IMR-90 (cell line): ENCODE data around the gene GPRC5D. TPM values are rescaled to one million over a fixed set of nuclear protein-coding genes. Genes with fewer than 3 reads are reported as not detected.
A peak's percentile ranks its signal among the peaks of the same experiment; 100 is the strongest.

Experiments used
- ATAC-seq: fragments of 200-7000 bp; cut with Tn5 transposase; 2 replicates; pipeline ENCODE4 v1.9.1; 2020; ENCODE audit warnings: low read depth, mild to moderate bottlenecking, moderate library complexity
- BruUV-seq: library from RNA; stranded (reverse); fragments of 400-500 nt; replicated peaks from 2 replicates; lab custom pipeline; 2021; lab: Mats Ljungman, UMichigan
- CTCF ChIA-PET: fragments of 300-600 bp; formaldehyde crosslinking; extraction: SDS; loops from one replicate; lab custom pipeline; 2021; ENCODE audit warnings: antibody characterized with exemption; lab: Yijun Ruan, JAX
- POLR2A ChIA-PET: fragments of 300-600 bp; sonication (Branson Sonifier 250); formaldehyde crosslinking; loops from one replicate; lab custom pipeline; 2022; ENCODE audit warnings: antibody characterized with exemption; ENCODE audit not compliant: unreplicated experiment; lab: Charles Lee
- DNase-seq: peaks from one replicate; pipeline ENCODE4 v3.0.0; 2013
- H2AFZ ChIP-seq: replicated peaks from 2 replicates; pipeline ENCODE3; 2013; ENCODE audit warnings: low read length, mild to moderate bottlenecking; ENCODE audit not compliant: poor library complexity
- H2AK5ac ChIP-seq: 2 replicates; pipeline ENCODE4 v1.6.1; 2013; ENCODE audit warnings: low read depth, low read length, inconsistent platforms
- H2AK9ac ChIP-seq: replicated peaks from 2 replicates; pipeline ENCODE3; 2013; ENCODE audit warnings: mild to moderate bottlenecking, low read depth, low read length, moderate library complexity; ENCODE audit not compliant: poor library complexity
- H2BK120ac ChIP-seq: 2 replicates; pipeline ENCODE4 v1.6.1; 2013; ENCODE audit warnings: low read depth, low read length, inconsistent platforms
- H2BK15ac ChIP-seq: 3 replicates; pipeline ENCODE4 v1.6.1; 2013; ENCODE audit warnings: low read depth, low read length, inconsistent platforms
- H2BK20ac ChIP-seq: 2 replicates; pipeline ENCODE4 v1.6.1; 2013; ENCODE audit warnings: low read depth, mild to moderate bottlenecking, inconsistent platforms, low read length, moderate library complexity
- H2BK5ac ChIP-seq: 2 replicates; pipeline ENCODE4 v1.6.1; 2013; ENCODE audit warnings: mild to moderate bottlenecking, low read depth, low read length, inconsistent platforms; ENCODE audit not compliant: poor library complexity, severe bottlenecking
- H3K14ac ChIP-seq: replicated peaks from 2 replicates; pipeline ENCODE4 v1.6.1; 2013; ENCODE audit warnings: low read depth, low read length, inconsistent platforms
- H3K18ac ChIP-seq: 2 replicates; pipeline ENCODE4 v1.6.1; 2013; ENCODE audit warnings: low read depth, low read length, control low read depth
- H3K23ac ChIP-seq: 2 replicates; pipeline ENCODE4 v1.6.1; 2013; ENCODE audit warnings: low read depth, low read length, inconsistent platforms
- H3K27ac ChIP-seq: 2 replicates; pipeline ENCODE4 v1.5.1; 2013; ENCODE audit warnings: mild to moderate bottlenecking, control low read depth, low read length; ENCODE audit not compliant: insufficient read depth
- H3K27me3 ChIP-seq: 2 replicates; pipeline ENCODE4 v1.6.1; 2013; ENCODE audit warnings: low read length; ENCODE audit not compliant: control insufficient read depth, insufficient read depth
- H3K36me3 ChIP-seq: 2 replicates; pipeline ENCODE4 v1.6.1; 2013; ENCODE audit warnings: low read length, mixed read lengths; ENCODE audit not compliant: control insufficient read depth, insufficient read depth
- H3K4ac ChIP-seq: 2 replicates; pipeline ENCODE4 v1.6.1; 2013; ENCODE audit warnings: low read depth, low read length, inconsistent platforms
- H3K4me1 ChIP-seq: 2 replicates; pipeline ENCODE4 v1.6.1; 2013; ENCODE audit warnings: low read length, mixed read lengths; ENCODE audit not compliant: control insufficient read depth, insufficient read depth
- H3K4me2 ChIP-seq: 2 replicates; pipeline ENCODE4 v1.6.1; 2013; ENCODE audit warnings: low read depth, mild to moderate bottlenecking, control low read depth, low read length, moderate library complexity
- H3K4me3 ChIP-seq: 2 replicates; pipeline ENCODE4 v1.5.1; 2013; ENCODE audit warnings: low read depth, mild to moderate bottlenecking, control low read depth, low read length, moderate library complexity; ENCODE audit not compliant: insufficient read depth
- H3K56ac ChIP-seq: 2 replicates; pipeline ENCODE4 v1.6.1; 2013; ENCODE audit warnings: low read length, inconsistent platforms; ENCODE audit not compliant: insufficient read depth; ENCODE audit errors: extremely low read depth
- H3K79me1 ChIP-seq, 2 experiments: 2 replicates each; pipeline ENCODE4 v1.6.1; 2013; ENCODE audit warnings: low read length in 2 of 2, inconsistent platforms in 1 of 2, low read depth in 1 of 2
- H3K9ac ChIP-seq: 2 replicates; pipeline ENCODE4 v1.6.1; 2013; ENCODE audit warnings: low read depth, low read length, control low read depth
- H3K9me1 ChIP-seq: 2 replicates; pipeline ENCODE4 v1.6.1; 2013; ENCODE audit warnings: low read length, inconsistent platforms; ENCODE audit not compliant: insufficient read depth
- H3K9me3 ChIP-seq: 2 replicates; pipeline ENCODE4 v1.6.1; 2013; ENCODE audit warnings: low read length; ENCODE audit not compliant: control insufficient read depth, insufficient read depth
- H4K20me1 ChIP-seq: 2 replicates; pipeline ENCODE4 v1.6.1; 2013; ENCODE audit warnings: low read length, inconsistent platforms; ENCODE audit not compliant: insufficient read depth
- H4K5ac ChIP-seq: 2 replicates; pipeline ENCODE4 v1.6.1; 2013; ENCODE audit warnings: mild to moderate bottlenecking, low read depth, low read length, control low read depth
- H4K8ac ChIP-seq, 2 experiments: 2 replicates each; pipeline ENCODE4 v1.6.1; 2013; ENCODE audit warnings: low read depth in 2 of 2, low read length in 2 of 2, control low read depth in 1 of 2, inconsistent platforms in 1 of 2
- H4K91ac ChIP-seq: 2 replicates; pipeline ENCODE4 v1.6.1; 2013; ENCODE audit warnings: low read depth, low read length, inconsistent platforms; ENCODE audit not compliant: insufficient read depth
- BHLHE40 ChIP-seq: fragments of 150-350 bp; IDR thresholded peaks from 2 replicates; pipeline ENCODE4 v1.6.1; 2016; ENCODE audit warnings: mild to moderate bottlenecking, low read depth, low read length
- CEBPB ChIP-seq: IDR thresholded peaks from 2 replicates; pipeline ENCODE4 v1.6.1; 2012; ENCODE audit warnings: low read depth, low read length, improper control_type of control experiment
- CHD1 ChIP-seq: IDR thresholded peaks from 2 replicates; pipeline ENCODE4 v1.6.1; 2012; ENCODE audit warnings: low read depth, low read length, improper control_type of control experiment
- ELK1 ChIP-seq: fragments of 150-350 bp; IDR thresholded peaks from 2 replicates; pipeline ENCODE4 v1.6.1; 2016; ENCODE audit warnings: low read depth, mild to moderate bottlenecking, low read length, moderate library complexity, borderline replicate concordance
- FOS ChIP-seq: fragments of 150-350 bp; IDR thresholded peaks from 2 replicates; pipeline ENCODE4 v1.6.1; 2016; ENCODE audit warnings: low read depth, low read length
- MAFK ChIP-seq: IDR thresholded peaks from 2 replicates; pipeline ENCODE4 v1.6.1; 2012; ENCODE audit warnings: low read depth, low read length, improper control_type of control experiment
- MAZ ChIP-seq: IDR thresholded peaks from 2 replicates; pipeline ENCODE4 v1.6.1; 2012; ENCODE audit warnings: low read depth, mild to moderate bottlenecking, low read length, improper control_type of control experiment, moderate library complexity, borderline replicate concordance
- MXI1 ChIP-seq: IDR thresholded peaks from 2 replicates; pipeline ENCODE4 v1.6.1; 2012; ENCODE audit warnings: low read depth, mild to moderate bottlenecking, low read length, moderate library complexity, borderline replicate concordance
- NFE2L2 ChIP-seq: fragments of 150-350 bp; IDR thresholded peaks from 2 replicates; pipeline ENCODE4 v1.6.1; 2016; ENCODE audit warnings: low read depth, mild to moderate bottlenecking, low read length
- POLR2A ChIP-seq: IDR thresholded peaks from 2 replicates; pipeline ENCODE4 v1.6.1; 2012; ENCODE audit warnings: mild to moderate bottlenecking, low read depth, low read length
- RAD21 ChIP-seq: IDR thresholded peaks from 2 replicates; pipeline ENCODE4 v1.6.1; 2012; ENCODE audit warnings: low read length, improper control_type of control experiment
- RCOR1 ChIP-seq: IDR thresholded peaks from 2 replicates; pipeline ENCODE4 v1.6.1; 2012; ENCODE audit warnings: mild to moderate bottlenecking, low read length, improper control_type of control experiment; ENCODE audit not compliant: insufficient replicate concordance
- RFX5 ChIP-seq: IDR thresholded peaks from 2 replicates; pipeline ENCODE4 v1.8.0; 2012; ENCODE audit warnings: low read depth, mild to moderate bottlenecking, low read length, moderate library complexity
- SMC3 ChIP-seq: fragments of 150-350 bp; IDR thresholded peaks from 2 replicates; pipeline ENCODE4 v1.6.1; 2016; ENCODE audit warnings: low read depth, mild to moderate bottlenecking, antibody characterized with exemption, low read length, moderate library complexity
- USF2 ChIP-seq: fragments of 150-350 bp; IDR thresholded peaks from 2 replicates; pipeline ENCODE4 v1.6.1; 2017; ENCODE audit warnings: mild to moderate bottlenecking, antibody characterized with exemption, low read length, low read depth
- WGBS, 2 experiments: methylation state at CpG; one replicate each; pipeline versions ENCODE4 v1.1.5 to v1.1.7; 2013; ENCODE audit warnings: missing lambda C conversion rate in 2 of 2; ENCODE audit not compliant: insufficient read length in 1 of 2; ENCODE audit errors: extremely low coverage in 2 of 2; 5-methylcytosine and 5-hydroxymethylcytosine counted together
- dilution Hi-C: fragments of 300-500 bp; cut with HindIII; formaldehyde crosslinking; loops from one replicate; pipeline ENCODE4 v1.14.3; 2018; ENCODE audit warnings: low sequenced_read_pairs; ENCODE audit not compliant: unreplicated experiment
- in situ Hi-C: fragments of 300-500 bp; cut with MboI; formaldehyde crosslinking; loops from 3 replicates; pipeline ENCODE4 v1.14.3; 2019; ENCODE audit warnings: low sequenced_read_pairs, inconsistent platforms, mixed read lengths
- intact Hi-C: fragments of 100-400 bp; cut with micrococcal nuclease; formaldehyde crosslinking; loops from 2 replicates; pipeline ENCODE4 v1.10.0; 2022
- polyA plus RNA-seq, 3 experiments: library from polyadenylated mRNA; depleted of rRNA; stranded (reverse); fragments of >200 nt; gene quantifications; 2 replicates each; pipeline ENCODE4 v1.2.3, GENCODE V29; 2012; ENCODE audit warnings: low replicate concordance in 1 of 3
- total RNA-seq: library from RNA; depleted of rRNA; stranded (reverse); fragments of >200 nt; gene quantifications from 2 replicates; pipeline ENCODE4 v1.2.3, GENCODE V29; 2012
- TF ChIP-seq, protein P1 (sequence below): conservative IDR thresholded peaks from 2 replicates; pipeline ENCODE4 v1.5.1; 2012; ENCODE audit warnings: mild to moderate bottlenecking, low read depth, low read length, improper control_type of control experiment

Gene GPRC5D
- total and polyA plus RNA-seq, 2 of the 4 experiments (the other 2 are of a cell fraction), result not detected

DNA sequence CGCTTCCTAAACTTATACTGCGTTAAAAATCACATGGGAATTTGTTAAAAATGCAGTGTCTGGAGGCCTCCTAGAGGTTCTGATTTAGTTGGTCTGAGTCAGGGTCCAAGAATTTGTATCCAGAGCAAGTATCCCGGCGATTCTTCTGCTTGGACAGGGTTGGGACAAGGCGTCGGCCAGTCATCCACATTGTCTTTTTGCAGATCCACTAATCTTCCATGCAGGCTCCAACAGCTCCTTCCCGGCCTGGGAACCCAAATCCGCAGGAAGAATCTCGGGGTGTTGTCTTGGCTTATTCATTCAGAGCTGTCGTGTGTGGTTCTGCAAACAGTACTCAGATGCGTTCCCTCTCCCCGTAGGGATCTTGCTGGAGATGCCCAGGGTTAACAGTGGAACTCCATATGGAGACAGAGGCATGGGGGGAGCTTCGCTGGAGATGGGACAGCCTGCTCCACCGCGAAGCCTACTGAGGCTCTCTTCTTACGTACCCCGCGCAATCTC, 25.3 kb downstream of the GPRC5D start:
- no peak overlapping the region for H3K9ac ChIP-seq

More for the DNA sequence above, 25.3 kb downstream of the GPRC5D start:
- Histone ChIP-seq H3K18ac (no peak overlapping the region), H3K14ac (no peak overlapping the region; the same call in 1 of the 2 replicates), H2BK120ac (no peak overlapping the region; the same call in 1 of the 2 replicates), H3K9me3 (no peaks in the 10 kb centered on the region), H2BK20ac (no peak overlapping the region), H3K56ac (no peak overlapping the region), H2AFZ (peak overlapping the region; percentile 65), H3K4me2 (no peak overlapping the region), H2AK5ac (peak overlapping the region; percentile 23; the same call in 1 of the 2 replicates), H3K9me1 (0 out of 2 replicates have a peak, but pooled peaks cover 8% of the 10 kb centered on the region), H3K27me3 (no peaks in the 10 kb centered on the region), H4K20me1 (no peaks in the 10 kb centered on the region), H3K4me3 (no peak overlapping the region), H4K91ac (no peak overlapping the region), H2AK9ac (peak overlapping the region; percentile 62), H3K4ac (no peak overlapping the region), H3K27ac (no peak overlapping the region), H3K36me3 (peaks cover 6% of the 10 kb centered on the region), H3K23ac (no peak overlapping the region), H4K5ac (no peak overlapping the region), H2BK15ac (no peak overlapping the region), H3K4me1 (no peaks in the 10 kb centered on the region), H3K79me1 (no peaks in the 10 kb centered on the region; a peak in 1 of 4 replicates), H4K8ac (peak overlapping the region in 1 of 2 experiments; percentile 61; a peak in 1 of 4 replicates), H2BK5ac (no peak overlapping the region)
- ATAC-seq (no peak), DNase-seq (no peak)
- CTCF ChIA-PET, result no interaction called here
- in situ Hi-C loops, result no loop called here
- BruUV-seq, result no TSS peak
- dilution Hi-C loops, result no loop called here
- TF ChIP-seq FOS (no peak), POLR2A (no peak), RCOR1 (no peak), MAZ (no peak), BHLHE40 (no peak), CHD1 (no peak), NFE2L2 (no peak), CEBPB (no peak), ELK1 (no peak), MAFK (no peak), SMC3 (no peak), MXI1 (no peak), USF2 (no peak), RAD21 (no peak), RFX5 (no peak)
- TF ChIP-seq, protein P1, sequence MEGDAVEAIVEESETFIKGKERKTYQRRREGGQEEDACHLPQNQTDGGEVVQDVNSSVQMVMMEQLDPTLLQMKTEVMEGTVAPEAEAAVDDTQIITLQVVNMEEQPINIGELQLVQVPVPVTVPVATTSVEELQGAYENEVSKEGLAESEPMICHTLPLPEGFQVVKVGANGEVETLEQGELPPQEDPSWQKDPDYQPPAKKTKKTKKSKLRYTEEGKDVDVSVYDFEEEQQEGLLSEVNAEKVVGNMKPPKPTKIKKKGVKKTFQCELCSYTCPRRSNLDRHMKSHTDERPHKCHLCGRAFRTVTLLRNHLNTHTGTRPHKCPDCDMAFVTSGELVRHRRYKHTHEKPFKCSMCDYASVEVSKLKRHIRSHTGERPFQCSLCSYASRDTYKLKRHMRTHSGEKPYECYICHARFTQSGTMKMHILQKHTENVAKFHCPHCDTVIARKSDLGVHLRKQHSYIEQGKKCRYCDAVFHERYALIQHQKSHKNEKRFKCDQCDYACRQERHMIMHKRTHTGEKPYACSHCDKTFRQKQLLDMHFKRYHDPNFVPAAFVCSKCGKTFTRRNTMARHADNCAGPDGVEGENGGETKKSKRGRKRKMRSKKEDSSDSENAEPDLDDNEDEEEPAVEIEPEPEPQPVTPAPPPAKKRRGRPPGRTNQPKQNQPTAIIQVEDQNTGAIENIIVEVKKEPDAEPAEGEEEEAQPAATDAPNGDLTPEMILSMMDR, result no peak
- WGBS, 2 experiments, result 92% methylated on average over 10 of the region's 18 CpGs; no CpG with 5 or more reads in 1 of the 2 experiments
- POLR2A ChIA-PET, result no interaction called here
- intact Hi-C loops, result no loop called here
